Fibroblast of skin of back (primary cell): Measurements from ENCODE around the gene GDF9. TPM values are rescaled to one million over a fixed set of nuclear protein-coding genes. Genes with fewer than 3 reads are reported as not detected.

Experiments
- DNase-seq: peaks from one replicate; pipeline ENCODE4 v3.0.0-alpha.2; 2013
- polyA plus RNA-seq, 2 experiments: library from polyadenylated mRNA; unstranded; fragments of 120-200 nt; gene quantifications; one replicate each; pipeline ENCODE4 v1.2.1, GENCODE V29; 2013; ENCODE audit not compliant: insufficient read length in 2 of 2

Gene GDF9, protein sequence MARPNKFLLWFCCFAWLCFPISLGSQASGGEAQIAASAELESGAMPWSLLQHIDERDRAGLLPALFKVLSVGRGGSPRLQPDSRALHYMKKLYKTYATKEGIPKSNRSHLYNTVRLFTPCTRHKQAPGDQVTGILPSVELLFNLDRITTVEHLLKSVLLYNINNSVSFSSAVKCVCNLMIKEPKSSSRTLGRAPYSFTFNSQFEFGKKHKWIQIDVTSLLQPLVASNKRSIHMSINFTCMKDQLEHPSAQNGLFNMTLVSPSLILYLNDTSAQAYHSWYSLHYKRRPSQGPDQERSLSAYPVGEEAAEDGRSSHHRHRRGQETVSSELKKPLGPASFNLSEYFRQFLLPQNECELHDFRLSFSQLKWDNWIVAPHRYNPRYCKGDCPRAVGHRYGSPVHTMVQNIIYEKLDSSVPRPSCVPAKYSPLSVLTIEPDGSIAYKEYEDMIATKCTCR
- polyA plus RNA-seq (2013, experiment 1 of 2; ENCODE audit: insufficient read length) = 0.12 TPM
- 0.29 TPM for polyA plus RNA-seq (2013, experiment 2 of 2; ENCODE audit: insufficient read length)

DNA sequence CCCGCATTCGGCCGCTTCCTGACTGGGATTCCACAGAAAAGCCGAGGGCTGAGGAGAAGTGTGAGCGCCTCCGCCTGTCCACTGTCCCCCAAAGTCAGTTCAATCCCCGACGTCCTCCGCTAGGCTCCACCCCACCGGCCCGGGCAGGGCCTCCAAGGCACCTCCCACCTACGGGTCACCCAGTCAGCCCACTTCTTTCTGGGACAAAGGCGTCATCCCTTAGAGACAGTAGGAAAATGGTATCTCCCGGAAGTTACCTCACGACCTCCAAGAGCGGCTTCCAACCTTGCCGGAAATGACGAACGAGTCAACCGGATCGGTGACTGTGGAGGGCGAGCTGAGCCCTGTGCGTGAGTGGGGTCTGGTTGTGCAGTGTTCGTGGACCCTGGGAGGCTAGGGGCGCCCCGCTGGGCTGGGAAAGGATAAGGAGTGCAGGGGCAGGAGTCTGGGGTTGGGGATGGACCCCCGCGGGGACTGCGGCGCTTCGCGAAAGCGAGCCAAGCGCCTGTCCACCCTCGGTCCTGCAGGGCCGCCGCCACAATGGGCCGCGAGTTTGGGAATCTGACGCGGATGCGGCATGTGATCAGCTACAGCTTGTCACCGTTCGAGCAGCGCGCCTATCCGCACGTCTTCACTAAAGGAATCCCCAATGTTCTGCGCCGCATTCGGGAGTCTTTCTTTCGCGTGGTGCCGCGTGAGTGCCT is at the start of gene GDF9, which contains the start of gene UQCRQ:
TSS of gene GDF9 (minus strand) at position 128 of the 704 bp plus-strand sequence. CDS start 1,936 bp downstream, outside the sequence.
TSS of gene UQCRQ (plus strand) at position 301 of the 704 bp plus-strand sequence. CDS start at position 541, 240 bp downstream.
- peak; percentile 100 for DNase-seq

DNA sequence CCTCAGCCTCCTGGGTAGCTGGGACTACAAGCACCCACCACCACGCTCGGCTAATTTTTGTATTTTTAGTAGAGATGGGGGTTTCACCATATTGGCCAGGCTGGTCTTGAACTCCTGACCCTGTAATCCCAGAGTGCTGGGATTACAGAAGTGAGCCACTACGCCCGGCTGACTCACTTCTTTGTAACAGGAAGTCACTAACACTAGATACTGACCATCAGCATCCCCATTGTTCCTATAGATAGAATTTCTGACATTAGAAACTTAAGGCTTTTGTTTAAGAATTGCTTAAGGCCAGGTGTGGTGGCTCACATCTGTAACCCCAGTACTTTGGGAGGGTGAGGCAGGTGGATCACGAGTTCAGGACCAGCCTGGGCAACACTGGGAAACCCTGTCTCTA is 49.4 kb upstream of the GDF9 start:
- peak; percentile 19 for DNase-seq

DNA sequence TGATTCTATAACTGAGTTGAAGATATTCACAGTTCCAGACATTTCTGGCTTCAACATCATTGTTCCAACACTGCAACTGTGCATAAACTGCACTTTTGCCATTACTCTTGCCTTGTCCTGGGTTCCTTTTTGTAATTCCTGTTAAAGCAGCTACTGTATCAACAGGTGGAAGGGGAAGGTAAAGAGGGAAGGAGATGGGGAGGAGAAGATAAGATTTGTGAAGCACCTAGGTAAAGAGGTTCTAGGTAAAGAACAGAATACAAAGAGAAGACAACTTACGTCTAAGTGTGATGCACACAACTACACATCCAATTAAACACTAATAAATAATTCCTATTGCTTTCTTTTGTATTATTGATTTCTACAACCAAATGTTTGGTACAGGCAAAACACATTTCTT is 43.4 kb upstream of the GDF9 start:
- DNase-seq = no peak

DNA sequence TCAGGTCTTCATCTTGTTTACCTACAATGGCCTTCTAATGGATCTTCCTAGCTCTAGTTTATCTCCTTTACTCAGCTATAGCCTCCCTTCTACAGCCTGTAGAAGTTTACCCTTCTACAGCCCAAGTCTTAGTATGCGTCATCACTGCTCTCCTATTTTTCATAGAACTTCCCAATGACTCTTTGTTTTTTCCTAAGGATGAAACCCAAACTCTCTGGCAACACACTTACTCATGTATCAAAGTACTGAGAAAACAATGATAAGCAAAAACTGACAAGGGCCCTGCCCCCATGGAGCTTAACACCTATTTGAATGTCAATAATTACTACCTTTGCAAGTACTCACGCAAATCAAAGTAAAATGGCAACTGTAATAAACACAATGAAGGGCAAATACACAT is 40.9 kb upstream of the GDF9 start:
- DNase-seq = no peak

DNA sequence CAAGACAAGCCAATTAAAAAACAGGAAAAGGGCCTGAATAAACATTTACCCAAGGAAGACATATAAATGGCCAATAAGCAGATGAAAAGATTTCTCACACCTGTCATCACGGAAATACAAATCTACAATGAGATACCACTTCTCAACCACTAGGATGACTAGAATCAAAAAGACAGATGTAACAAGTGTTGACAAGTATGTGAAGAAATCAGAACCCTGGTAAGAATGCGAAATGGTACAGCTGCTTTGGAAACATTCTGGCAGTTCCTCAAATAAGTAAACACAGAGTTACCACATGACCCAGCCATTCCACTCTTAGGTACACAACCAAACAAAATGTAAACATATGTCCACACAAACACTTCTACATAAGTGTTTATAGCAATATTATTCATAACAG is 39.7 kb upstream of the GDF9 start:
- no peak for DNase-seq

DNA sequence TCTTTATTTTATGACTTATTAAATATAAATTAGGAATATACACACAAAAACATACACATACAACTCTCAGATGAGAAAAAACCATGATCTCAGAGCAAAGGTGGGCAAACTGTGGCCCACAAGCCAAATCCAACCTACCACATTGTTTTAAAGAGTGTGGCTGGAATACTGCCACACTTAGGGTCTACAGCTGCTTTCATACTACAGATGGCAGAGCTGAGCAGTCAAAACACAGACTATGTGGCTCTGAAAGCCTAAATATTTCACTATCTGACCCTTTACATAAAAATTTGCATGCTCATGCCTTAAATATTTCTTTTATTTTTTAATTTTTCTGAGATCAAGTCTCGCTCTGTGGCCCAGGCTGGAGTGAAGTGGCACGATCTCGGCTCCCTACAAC is 35.5 kb upstream of the GDF9 start:
- peak; percentile 24 for DNase-seq

DNA sequence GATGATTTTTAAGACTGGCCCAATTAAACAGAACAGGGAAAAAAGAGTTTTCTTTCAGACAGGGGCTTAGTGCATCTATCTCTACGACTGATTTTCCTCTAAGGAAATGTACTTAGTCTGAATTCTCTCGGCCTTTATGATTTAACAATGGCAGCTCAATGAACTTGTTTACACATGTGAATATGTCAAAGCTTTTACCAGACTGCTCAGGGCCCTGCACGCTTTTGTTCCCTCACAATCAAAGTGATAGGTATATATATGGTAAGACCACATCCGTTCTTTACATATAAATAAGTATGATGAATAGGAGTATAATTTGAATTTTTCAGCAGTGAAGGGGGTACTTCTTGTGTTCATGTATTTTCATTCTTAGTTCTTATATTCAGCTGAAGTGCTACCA is 34.8 kb upstream of the GDF9 start:
- no peak for DNase-seq

DNA sequence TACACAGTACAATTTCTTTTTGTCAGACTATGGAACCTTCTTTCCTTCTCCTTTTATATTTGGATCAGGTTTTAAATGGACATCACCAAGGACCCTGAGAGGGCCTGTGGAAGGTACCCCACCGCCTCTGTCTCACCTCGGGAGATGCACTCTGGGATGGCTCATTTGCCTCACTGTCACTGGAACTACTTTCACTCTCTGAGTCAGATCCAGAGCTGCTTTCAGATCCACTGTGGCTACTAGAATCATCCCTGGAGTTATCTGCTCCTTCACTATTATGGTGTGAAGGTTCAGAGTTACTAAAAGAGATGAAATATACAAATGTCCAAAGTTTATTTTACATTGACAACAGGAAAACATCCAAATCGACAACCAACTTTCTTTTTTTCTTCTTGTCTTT is 31.8 kb upstream of the GDF9 start:
- no peak for DNase-seq

DNA sequence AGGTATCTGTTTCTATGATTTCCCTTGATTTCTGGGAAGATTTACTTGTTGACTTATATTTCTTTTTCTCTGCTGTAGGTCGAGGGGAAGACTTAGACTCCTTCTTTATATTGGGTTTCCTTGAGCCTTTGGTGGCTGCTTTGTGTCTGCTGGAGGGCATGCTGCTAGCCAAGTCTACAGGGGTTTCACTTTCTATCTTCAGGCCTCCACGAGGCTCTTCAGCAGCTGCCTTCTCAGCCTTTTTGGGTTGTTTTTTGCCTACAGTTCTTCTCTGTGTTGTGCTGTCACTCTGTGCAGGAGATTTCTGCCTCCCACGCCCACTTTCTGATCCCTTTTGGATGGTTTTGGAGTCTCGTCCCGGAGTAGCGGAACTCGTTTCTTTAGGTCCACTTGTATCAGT is 30.4 kb upstream of the GDF9 start:
- DNase-seq = no peak

DNA sequence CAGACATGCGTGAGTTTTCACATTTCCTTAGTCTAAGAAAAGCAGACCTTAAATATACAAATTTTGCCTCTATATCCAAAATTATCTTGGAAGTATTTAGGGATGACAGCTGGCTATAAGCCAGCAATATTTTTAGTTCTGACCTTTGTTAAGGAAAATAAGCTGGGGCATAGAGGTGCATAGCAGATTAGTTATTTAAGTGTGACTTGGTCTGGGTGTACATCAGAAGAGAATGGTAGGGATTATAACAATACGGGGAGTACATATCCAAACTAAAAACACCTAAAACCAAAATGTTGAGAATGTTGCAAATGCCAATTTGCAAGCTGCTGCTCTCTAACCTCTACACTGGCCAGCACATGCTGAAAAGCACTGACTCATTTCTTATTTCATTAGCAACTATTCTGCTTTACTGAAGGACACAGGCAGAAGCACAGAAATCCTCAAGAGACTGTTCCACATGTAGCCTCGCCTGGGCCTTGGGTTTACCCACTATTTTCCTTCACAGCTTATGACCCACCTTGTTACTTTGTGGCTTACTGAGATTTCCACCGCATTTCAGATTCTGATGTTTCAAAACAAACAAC is 29.5 kb upstream of the GDF9 start:
- DNase-seq = no peak

DNA sequence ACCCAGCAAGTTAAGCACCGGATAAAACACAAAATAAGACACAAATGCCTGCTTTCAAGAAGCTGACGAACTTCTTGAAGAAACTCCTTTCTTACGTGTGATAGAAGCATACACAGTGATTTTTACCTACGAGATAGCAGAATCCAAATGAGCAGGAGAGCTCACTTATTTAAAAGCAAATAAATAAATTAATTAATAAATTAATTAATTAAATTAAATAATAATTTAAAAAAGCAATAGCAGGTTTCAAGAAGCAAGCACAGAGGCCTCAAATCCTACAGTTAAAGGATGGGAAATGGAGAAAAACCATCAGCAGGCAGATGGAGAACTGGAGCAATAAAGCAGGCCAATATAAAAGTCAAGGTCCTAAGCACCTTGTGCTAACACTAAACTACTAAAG is 24.5 kb upstream of the GDF9 start:
- DNase-seq = no peak

DNA sequence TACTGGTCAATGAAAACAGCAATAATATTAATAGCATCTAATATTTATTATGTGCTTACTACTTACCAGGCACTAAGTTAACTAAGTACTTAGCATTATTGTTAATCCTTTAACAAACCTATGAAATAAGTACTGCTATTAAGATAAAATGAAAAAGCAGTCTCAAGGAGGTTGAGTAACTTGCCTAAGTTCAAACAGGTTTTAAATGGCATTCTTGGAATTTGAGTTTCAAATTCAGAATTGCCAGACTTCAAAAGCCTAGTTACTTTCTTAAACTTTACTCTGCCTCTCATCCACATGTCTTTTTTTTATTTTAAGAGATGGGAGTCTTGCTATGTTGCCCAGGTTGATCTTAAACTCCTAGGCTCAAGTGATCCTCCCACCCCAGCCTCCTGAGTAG is 23.2 kb upstream of the GDF9 start:
- DNase-seq = no peak

DNA sequence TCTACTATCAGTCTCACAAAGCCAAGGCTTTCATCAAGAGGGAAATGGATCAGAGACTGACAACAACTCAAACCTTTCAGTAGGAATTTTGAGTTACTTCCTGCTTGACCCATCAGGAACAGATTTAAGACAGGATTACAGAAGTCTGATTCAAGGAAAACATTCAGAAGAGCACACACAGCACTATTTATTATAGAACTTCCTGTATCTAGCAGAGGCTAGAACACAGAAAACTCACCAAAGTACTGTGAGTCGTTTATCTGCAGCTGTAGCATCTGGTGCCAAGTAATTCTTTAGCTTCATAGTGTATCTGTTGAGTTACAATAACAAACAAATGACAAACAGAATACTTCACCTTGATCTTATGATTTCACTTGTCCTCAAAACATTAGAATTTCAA is 21.0 kb upstream of the GDF9 start:
- no peak for DNase-seq

DNA sequence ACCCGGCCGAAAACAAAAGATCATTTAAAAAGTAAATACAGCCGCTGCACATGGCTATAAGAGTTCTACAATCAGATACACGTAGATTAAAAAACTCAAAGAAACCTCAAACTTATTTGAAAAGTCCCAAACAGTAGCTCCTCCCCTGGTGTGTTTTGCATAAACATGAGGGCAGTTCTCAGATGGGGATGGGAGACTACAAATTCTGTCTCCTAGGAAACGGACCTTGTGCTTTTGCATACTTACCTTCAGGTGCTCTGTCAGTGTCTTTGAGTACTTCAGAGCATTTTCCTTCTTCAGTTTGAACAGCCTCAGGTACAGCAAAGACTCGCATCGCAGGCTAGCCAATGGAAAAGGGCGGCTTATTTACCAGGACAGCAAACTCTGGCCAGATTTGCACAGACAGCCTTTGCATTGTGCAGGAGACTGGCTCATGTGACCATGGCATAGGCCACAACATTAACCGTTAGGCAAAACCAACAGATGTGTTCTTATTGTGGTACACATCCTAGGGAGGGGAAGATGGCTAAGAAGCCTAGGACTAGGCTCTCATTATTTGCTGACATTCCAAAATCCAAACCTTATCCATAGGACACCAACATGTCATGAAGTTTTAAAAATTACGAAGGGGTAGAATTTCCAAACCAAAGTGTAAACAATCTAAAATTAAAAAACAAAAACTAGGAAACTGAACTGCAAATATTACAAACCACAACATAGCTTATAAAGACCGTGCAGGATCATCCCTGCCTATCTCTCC is 20.0 kb upstream of the GDF9 start:
- DNase-seq = no peak

DNA sequence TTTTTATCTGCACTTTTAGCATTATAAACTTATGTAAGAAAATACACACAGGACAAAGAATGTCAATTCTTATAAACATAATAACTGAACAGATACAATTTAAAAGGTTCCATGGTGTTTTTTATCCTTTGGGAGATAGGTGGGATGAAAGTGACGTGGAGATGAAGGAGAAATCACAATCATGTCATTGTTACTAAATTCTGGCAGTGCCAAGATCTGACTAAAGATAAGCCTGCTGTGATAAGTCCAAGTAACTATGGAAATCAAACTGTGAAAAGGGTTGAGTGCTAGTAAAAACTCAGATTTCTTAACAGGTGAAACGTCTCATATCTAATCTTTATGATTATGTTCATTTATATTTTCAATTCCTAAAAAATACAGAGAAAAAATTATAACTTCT is 18.3 kb upstream of the GDF9 start:
- no peak for DNase-seq

DNA sequence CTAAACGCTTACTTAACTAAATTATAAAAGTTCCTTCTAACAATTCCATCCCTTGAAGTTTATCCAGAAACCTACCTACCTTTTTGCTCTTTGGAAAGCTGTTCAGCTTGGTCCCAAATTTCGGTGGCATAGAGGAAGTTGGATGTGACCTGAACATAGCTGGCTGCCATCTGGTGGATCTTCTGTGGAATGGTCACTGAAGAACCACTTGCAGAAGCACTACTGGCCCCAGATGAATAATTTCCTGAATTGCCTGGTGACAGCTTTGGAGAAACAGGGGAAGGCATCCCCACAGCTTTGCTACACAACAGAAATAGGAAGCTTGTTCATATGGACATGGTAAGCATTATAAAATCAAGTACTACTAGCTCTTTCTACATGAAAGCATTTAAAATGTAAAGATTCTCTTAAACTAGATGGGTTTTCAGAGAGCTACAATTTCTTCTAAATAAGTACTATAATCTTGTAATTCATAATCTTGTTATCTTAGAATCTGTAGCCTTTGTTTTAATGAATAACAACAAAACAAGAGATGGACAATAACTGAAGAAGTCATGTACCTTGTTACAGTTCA is 17.1 kb upstream of the GDF9 start:
- peak; percentile 68 for DNase-seq

DNA sequence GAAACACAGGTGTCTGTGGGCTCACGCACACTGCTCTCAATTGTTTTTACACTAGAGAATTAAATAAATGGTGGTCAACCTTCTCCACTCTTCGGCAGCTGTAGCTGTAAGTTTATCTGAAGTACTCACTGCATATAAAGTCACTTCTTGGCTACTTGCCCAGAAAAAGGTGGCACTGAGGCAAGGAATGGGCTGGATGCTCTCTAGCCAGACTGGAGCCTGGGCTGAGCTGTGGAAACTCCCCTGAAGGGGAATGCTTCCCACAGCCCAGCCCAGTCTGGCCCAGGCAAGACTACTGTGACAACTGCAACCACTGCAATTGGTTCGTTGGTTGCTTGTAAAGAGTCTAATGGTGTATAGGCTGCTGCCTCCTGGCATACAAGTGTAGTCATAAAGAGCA is 11.7 kb upstream of the GDF9 start:
- peak; percentile 22 for DNase-seq

DNA sequence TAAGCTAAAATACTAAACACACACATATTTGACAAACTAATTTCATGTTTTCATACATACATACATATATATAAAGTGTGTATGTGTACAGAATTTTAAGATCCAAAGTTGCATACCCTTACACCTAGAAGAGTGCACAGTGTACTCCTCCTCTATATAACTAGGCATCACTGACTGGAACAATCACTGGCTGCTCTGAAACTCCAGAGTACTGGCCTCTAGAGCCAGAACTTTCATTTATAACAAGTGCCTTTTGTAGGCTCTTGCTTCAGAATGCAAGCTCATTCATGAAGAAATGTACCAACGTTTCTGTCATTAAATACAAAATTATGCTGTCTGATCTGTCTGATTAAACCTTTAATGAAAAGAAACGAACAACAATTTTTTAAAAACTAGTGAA is 11.2 kb upstream of the GDF9 start:
- no peak for DNase-seq

DNA sequence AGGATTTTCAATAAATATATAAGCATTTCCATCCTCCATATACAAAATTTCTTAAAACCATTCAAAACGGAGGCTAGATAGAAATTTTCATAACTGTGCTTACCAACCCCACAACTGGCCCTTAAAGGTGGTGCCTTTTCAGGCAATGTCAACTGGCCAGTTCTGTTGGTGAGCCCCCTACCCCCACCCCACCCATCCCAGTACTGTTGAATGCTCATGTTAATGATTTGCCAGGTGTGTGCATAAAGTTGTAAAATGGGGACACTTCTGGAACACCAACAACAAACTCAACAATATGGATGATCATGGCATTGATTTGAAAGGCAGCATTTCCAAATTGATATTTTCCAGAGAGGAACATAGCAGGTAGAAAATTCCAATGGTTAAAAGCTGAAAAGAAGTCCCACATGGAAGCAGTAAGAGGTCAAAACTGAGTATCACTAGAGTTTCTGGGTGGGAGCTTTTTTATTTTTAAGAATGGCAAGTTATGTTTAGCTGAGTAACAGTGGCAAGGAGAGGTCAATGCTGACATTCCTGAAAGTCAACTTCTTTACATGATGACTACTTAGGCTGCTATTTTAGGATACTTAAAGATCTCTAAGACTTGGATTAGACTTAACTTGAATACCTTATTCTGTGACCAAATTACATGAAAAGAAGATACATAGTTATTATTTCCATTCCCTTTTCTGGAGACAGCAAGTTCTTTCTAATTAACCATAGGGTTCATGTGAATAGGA is 9.9 kb upstream of the GDF9 start:
- peak; percentile 57 for DNase-seq

DNA sequence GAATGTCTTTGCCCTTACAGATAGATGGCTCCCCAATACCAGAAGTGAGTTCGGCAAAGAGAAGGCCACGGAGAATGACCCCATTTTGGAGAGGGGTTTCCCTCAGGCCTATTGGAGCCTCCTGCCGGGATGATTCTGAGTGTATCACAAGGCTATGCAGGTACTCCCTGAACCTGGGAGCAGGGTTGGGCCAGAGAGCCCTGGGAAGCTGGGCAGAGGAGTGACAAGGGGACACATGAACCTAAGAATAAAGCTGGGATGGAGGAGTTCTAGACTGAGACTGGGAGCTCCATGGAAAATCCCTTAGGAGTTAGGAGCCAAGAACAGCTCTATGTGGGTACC is 7.6 kb upstream of the GDF9 start:
- DNase-seq = no peak

DNA sequence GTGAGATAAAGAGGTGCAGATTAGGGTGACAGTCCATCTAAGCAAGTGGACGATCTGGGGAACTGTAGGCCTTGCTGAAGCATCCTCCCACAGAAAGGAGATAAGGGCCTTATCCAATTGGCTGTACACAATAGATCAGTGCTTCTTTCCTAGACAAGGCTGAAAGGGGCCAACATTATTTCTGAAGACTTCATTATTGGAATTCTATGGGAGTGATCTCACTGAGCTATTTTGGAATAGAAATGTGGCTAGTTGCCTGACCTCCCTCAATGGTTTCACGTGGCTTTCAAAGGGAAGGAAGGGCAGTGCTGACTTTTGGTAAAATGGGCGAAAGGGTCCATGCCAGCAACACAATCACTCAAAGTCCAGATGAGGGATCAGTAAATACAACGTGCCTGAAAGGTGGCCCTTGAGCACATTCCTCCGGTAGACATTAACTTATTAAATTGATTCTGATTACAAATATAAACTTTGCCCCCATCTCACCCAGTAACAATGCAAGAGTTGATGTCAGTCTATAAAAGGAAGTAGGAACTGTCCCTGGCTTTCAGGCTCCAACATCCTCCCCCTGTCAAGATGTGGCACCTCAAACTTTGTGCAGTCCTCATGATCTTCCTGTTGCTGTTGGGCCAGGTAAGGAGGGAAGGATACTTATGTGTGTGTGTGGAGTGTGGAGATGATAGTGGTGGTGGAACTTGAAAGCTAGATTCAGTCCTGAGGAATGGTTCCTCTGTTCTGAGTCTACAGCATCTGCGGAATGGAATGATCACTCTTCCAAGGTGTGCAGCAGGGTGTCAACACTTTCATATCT is 7.1 kb upstream of the GDF9 start, which contains the start of gene LEAP2:
TSS of gene LEAP2 (plus strand) at position 550 of the 811 bp plus-strand sequence. CDS start at position 577, 27 bp downstream.
- DNase-seq = peak; percentile 22
